ENCODE data around the gene CABP2.

The CABP2 gene

DNA sequence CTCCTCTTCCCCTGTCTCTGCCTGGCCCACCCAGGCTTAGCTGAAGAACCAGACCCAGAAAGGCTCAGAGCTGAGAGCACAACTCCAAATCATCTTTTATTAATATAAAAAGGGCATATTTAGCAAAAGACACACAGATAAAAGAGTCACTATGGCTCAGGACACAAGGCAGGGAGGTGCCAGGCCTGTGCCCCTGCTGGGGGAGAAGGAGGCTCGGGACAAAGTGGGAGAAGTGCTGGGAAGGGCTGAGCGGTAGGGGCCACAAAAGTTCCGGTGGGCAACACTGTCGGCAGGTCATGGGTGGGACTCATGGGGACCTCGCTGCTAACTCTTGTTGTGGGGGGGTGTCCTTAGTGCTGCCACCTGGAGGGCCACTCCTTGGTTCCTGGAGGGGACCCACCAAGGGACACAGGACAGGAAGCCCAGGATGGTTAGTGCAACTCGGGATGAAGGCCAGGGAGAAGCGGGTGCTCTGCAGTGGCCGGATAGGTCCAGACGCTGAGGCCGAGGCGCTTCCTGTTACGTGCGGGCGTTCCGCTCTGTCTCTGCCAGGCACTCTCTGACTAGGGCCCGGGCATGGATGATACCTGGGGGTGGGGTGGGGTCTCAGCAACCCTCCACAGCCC, 16.7 kb downstream of the CABP2 start:
- DNase-seq = no peak

- DNase-seq = no peak
Measured at GRCh38 chr11:67505605-67506396, 17.4 kb downstream of the CABP2 start.

GRCh38 chr11:67504950-67505581, 18.2 kb downstream of the CABP2 start, which contains the start of gene PITPNM1:
TSS of gene PITPNM1 (minus strand) at chr11:67505363. CDS start at chr11:67504180, 1,183 bp downstream.
- DNase-seq = no peak

- DNase-seq = no peak
Measured at GRCh38 chr11:67504005-67504949, 19.0 kb downstream of the CABP2 start.

GRCh38 chr11:67503119-67504004, 19.9 kb downstream of the CABP2 start:
- DNase-seq = no peak

- DNase-seq = no peak
Measured at GRCh38 chr11:67502328-67502979, 20.8 kb downstream of the CABP2 start.

DNA sequence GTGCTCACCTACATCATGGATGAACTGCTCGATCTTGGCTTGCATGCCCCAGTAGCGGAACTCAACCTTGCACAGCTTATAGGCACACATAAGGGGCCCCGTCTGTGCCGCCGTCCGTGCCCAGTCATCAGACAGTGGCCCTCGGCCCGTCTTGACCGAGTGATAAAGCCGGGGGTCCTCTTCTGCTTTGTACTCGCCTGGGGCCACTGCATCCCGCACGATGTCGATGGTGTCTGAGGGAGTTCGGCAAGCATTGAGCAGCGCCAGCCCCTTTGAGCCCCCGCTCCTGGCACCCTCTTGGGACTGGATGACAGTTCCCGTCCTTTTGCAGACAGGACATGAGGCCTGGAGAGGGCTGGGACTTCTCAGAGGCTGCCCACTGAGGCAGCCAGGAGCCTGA, 21.4 kb downstream of the CABP2 start:
- no peak for DNase-seq

DNA sequence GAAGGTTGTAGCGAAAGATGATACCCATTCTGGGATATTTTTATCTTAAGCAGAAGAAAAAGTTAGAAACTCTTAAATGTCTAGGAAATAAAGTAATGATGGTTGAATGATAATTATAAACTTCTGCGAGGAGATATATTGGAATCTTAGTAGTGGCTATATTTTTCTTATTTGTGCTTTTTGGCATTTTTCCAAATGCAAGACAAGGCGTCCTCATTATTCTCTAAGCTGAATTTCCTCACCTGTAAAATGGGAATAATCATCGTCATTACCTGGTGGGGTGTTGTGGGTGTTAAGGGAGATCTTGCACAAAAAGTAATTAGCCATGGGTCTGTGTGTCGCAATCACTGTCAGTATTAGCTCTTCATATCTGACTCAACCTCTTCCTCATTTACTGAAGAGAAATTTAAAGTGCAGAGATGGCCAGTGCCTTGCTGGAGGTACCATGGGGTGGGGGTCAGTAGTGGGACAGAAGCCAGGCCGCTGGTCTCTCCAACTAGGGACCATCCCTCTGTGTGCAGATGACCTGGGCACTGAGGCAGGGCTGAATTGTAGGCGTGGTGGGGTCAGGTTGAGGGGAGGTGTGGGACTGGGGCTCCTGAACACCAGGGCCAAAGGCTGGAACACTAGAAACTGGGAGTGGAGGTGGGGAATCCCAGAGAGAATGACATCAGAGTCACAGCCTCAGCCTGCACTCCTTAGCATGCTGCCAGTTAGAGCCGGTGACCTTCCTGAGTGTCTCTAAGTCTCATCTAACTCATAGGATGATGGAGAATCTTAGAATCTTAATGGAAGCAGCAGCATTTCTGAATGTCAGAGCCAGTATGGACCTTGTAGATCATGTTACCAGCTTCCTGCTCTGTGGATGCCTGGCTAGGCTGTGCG, 22.2 kb downstream of the CABP2 start:
- no peak for DNase-seq

- no peak for DNase-seq
Measured at GRCh38 chr11:67500484-67500821, 22.8 kb downstream of the CABP2 start.

- DNase-seq = no peak
Measured at GRCh38 chr11:67499808-67500483, 23.3 kb downstream of the CABP2 start.

- no peak for DNase-seq
Measured at GRCh38 chr11:67498544-67498972, 24.7 kb downstream of the CABP2 start.

DNA sequence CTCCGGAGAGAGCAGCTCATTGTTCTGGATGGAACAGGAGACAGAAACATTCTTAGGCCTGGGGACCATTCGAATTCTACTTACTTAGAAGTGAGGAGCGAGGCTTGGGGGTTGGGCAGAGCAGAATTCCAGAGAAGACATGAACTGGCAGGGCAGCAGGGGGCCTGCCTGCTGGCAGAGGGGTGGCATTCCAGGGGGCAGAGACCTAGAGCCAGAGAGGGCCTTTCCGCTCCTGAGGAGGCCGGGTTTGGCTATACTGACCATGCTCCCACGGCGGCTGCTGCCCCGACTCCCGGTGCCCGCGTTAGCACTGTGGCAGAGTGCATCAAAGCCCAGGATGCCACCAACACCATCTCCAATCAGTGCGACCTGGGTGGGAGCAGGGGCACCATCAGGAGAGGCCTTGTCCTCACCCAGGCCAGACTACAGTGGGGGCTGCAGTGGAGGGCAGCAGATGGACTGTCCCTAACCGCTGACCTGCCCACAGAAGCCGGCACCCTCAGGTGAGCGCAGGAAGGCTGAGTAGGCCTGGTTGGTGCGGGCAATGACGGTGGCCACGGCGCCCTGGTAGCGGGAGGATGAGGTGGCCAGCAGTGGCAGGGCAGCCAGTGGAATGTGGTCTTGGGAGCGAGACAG, 25.5 kb downstream of the CABP2 start:
- DNase-seq = no peak

DNA sequence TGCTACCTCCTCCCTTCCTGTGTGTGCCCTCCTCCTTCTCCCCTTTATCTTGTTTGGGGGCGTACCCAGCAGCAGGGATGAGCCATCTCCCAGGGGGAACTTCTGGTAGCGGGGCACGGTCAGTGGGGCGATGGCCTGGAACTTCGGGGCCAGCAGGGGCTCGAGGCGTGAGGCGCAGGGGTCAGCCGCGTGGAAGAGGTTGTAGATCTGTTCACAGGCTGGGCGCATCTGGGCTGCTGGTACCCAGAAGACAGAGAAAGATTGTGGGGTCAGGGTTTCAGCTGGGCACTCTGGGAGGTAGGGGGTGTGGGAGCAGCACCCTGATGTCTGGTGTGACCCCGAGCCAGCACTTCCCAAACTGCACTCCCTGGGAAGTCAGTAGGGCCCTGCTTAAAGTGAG, 27.1 kb downstream of the CABP2 start:
- DNase-seq = no peak

GRCh38 chr11:67495234-67496005, 27.8 kb downstream of the CABP2 start:
- no peak for DNase-seq

GRCh38 chr11:67494371-67495233, 28.6 kb downstream of the CABP2 start:
- DNase-seq = no peak

GRCh38 chr11:67493548-67494370, 29.5 kb downstream of the CABP2 start:
- DNase-seq = no peak

Data from NCI-H187 treated with DMSO at 0.1 percent for 48 hours (cell line).